Activated T-cell treated with anti-CD3 and anti-CD28 coated beads for 4 hours (primary cell): ENCODE results near the gene MRPL23.
A peak's percentile ranks its signal among the peaks of the same experiment; 100 is the strongest.

ENCODE experiments used
- DNase-seq: peaks from one replicate; pipeline ENCODE4 v3.0.0-alpha.2; 2020

The MRPL23 gene

DNA sequence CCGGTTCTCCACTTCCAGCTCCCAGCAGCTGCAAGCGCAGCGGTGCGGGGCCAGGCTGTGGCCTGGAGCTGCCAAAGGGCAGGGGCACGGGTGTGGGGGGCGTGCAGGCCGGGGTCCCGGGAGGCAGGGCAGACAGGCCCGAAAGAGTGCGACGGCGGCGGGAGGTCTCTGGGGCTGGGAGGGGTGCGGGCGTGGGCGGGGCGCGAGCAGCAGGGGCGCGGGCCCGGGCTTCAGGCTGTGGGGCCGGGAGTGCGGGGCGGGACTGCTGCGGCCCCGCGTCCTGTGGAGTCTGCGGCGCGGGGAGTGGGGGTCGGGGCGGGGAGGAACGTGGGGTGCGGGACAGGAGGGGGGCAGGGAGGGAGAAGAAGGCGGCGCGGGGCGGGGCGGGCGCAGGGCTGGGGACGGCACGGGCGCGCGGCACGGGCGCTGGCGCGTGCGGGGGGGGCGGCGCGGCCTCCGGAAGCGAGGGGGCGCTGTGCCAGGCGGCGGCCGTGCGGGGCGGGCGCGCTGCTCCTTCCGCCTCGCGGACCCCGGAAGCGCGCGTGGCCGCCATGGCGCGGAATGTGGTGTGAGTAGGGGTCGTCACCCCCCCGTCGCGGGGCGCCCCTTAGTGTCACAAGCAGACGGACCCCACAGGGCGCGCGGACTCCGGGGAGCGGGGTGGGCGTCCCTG is at the start of gene MRPL23:
Gene MRPL23, plus strand, starts transcription at position 521 of the 673 bp plus-strand sequence. Its CDS starts 31 bp downstream, at position 552.
- peak; percentile 23 for DNase-seq

DNA sequence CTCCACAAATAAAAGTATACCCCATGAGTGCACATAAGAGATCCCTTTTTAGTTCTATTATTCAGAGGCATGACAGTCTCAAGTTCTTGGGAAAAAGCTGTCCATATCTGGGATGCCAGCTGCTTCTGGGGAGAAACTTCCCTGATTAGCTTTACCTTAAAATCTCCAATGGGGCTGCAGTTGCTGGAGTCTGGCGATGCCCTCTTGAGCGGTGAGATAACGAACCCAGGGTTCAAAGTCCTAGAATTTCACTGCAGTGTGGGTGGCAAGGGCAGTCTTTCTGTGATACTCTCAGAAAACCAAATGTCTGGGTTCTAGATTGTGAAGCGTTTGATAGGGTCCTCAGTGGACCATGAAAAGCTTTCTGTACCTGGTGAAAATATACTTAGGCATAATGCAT is 48.0 kb upstream of the MRPL23 start:
- DNase-seq = no peak

DNA sequence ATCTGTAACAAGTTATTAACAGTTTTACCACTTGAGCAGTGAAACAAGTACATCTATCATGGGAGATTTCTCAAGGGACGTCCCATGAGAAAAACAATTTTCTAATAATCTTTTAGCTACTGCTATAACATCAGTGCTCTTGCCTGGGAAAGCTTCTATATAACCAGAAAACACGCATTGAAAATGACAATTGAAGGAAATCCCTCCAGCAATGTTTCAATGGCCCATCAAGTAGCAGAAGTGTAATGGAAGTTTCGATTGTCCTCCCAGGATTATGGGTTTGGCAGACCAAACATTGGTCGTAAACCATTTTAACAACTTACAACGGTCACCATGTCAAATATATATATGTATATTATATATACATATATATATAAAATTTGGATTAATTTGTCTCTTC is 47.4 kb upstream of the MRPL23 start:
- no peak for DNase-seq

DNA sequence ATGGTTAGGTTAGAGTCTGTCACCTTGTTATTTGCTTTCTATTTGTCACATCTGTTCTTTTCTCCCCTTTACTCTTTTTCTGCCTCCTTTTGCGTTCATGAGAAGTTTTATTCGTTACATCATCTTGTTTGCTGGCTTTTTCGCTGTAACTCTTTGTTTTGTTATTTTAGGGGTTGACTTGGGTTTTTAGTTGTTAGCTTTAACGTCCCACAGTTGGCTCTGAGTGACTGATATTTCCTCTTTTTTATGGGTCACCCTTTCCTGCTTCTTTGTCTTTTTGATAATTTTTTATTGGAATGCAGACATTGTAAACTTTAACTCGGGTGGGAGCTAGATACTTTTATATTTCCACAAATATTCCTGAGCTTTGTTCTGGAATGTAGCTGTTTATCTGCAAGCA is 41.0 kb upstream of the MRPL23 start:
- DNase-seq = no peak

DNA sequence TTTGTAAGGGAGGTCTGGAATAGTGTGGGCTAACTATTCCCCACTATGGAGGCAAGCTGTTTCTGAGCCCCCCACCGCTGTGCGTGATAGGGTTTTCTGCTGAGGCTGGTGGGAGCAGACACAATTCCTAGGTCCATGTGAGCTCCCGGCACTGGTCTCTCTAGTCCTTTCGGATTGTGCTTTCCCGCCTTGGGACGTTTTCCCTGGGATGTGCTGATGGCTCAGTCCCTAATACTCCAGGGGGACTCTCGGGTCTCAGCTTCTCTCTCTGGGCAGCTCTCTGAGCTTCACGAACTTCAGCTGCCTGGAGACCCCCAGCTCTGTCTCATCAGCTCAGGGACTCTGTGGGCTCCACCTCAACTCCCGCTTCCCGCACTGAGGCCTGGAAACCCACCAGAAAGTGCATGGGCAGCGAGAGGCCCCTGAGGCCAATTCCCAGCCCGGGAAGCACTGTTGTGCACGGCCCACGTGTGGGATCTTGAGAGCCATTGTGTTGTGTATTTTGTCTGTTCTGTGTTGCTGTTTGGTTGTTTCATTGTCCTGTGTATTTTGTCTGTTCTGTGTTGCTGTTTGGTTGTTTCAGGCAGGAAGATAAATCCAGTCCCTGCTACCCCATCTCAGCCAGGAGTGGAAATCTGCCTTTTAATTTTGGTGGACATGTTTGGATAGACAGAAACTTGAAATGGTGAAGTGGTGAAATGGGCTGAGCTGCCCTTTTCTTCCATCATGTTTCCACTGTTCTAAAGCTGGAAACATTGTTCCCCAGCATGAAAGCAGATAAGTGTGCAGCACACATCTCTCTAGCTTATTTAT is 40.3 kb upstream of the MRPL23 start:
- DNase-seq = no peak

DNA sequence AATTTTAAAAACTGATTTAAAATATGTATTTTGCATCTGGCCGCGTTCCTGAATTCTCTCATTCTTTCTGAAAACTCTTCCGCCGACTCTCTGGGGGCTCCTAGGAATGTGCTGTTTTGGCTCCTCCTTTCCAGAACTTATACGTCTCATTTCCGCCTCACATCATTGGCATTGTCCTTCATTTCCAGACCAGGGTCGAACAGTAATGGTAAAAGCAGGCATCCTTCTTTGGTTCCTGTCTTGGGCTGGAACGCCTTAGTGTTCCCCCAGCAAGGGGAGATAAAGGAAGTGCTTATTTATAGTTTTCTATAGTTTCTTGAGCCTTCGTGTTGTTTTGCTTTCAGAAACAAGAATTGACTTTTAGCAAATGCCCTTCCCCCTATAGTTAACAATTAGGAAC is 38.5 kb upstream of the MRPL23 start:
- DNase-seq = no peak

DNA sequence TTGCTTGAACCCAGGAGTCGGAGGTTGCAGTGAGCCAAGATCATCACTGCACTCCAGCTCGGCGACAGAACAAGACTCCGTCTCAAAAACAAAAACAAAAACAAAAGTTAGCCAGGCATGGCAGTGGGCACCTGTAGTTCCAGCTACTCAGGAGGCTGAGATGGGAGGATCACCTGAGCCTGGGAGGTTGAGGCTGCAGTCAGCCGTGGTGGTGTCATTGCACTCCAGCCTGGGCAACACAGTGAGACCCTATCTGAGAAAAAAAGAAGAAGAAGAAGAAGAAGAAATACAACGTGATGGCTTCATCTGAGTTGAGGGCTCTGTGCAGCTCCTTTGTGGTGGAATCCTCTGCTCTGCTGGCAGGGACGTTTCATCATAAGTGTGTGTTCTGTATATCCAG is 37.6 kb upstream of the MRPL23 start:
- DNase-seq = no peak

DNA sequence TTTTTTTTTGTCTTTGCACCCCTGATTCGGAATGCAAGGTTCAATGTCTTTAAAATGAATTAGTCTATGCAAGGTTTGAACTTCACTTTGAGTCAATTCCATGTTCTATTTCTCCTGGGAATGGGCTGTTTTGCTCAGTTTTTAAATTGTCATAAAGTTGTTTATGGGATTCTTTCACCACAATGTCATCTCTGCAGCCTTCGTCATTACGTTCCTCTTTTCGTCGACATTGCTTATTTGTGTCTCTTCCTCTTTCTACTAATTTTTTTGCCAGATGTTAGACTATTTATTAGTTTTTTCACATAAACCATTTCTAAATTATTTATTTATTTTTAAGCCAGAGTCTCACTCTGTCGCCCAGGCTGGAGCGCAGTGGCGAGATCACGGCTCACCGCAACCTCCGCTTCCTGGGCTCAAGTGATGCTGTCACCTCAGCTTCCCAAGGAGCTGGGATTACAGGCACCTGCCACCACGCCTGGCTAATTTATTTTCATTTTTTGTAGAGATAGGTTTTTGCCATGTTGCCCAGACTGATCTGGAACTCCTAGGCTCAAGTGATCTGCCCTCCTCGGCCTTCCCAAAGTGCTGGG is 34.7 kb upstream of the MRPL23 start:
- no peak for DNase-seq

DNA sequence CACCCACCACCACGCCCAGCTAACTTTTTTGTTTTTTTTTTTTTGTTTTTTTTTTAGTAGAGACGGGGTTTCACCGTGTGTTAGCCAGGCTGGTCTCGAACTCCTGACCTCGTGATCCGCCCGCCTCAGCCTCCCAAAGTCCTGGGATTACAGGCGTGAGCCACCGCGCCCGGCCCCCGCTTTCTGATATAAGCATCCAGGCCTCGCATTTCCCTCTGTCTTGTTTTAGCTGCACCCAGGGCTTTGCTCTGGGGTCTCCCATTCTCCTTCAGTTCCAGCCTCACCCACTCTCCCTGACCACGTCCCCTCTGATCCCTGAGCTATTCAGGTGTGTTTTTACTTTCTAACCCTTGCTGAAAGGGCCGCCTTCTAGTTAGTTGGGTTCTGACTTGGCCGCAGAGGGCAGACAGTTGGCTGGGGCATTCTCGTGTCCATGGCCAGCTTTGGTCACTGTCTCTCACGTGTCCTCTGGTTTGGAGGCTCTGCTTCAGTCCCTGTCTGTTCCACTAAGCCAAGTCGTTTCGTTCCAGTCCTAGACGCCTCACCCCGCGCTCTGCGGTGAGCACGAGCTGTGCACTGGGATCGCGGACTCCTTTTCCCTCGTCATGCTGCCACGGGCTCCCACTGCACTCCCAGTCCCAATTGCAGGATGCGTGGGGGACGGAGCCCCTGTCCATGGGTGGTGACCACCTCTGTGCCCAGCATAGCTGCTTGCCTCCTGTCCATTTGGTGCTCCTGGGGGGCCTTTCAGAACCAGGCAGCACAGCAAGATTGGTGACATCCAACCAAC is 33.7 kb upstream of the MRPL23 start:
- DNase-seq = no peak

DNA sequence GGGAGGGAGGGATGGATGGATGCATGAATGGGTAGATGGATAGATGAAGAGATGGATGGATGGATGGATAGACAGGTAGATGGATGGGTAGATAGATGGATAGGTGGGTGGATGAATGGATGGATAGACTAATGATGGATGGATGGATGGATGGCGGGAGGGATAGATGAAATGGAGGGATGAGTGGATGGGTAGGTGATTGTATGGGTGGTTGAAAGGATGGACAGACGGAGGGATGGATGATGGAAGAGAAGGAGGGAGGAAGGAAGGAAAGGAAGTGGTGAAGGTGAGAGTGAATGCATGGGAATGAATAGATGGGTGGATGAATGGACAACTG is 31.4 kb upstream of the MRPL23 start:
- DNase-seq = no peak

DNA sequence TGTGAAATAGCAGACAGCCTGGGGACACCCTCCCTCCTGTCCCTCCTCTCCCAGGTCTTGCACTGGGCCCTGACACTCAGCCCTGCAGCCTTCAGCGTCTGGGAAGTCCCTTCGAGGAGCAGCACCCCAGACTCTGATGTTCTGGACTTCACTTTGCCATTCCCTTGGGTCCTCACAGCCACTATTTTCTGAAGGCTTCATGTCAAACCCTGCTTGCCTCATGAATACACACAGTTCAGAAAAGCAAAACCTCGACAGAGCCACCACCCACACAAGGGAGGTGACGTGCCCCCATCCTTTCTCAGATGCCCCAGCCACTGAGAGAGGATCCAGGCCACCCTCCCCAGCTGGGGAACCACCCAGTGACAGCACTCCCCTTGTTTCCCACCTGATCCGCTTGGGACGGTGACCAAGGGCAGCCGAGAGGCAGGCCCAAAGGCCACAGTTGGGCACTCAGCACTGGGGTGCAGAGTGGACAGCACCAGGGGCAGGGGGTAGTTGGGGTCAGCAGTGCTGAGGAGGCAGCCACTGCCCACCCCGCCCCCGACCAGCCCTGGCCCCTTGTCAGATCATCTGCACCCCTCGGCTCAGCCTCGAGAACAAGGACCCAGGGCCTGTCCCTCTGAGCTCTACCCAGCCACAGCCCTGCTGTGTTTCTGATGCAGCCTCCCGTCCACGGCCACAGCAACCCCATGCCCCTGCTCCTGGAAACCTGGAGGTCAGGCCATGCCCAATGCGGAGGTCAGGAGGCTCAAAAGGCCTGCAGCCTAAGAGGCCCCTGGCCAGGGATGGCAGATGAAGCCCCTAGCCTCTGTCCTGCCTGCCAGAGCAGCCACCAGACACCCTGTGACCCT is 30.8 kb upstream of the MRPL23 start:
- DNase-seq = no peak

DNA sequence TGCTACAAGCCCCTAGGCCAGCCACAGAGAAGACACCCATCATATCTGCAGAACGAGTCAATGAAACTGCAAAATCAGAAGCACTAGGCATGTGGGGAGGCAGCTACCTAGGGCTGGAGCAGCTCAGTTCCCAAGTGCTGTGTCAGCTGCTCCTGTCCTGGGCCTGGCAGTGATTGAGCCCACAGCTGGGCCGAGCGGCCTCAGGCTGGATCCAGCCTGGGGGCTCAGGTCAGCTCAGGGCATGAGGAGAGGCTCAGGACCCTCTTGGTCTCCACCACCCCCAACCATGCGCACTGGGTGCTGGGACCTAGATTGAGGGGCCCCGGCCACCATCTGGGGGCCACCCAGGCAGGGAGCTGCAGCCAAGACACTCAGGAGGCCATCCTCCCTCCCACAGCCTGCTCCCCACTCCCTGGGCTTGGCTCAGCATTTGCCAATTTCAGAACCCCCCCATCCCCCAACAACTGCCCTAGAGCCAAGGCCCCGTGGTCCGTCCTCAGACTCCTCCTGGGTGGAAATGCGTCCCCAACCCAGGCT is 30.1 kb upstream of the MRPL23 start:
- no peak for DNase-seq

DNA sequence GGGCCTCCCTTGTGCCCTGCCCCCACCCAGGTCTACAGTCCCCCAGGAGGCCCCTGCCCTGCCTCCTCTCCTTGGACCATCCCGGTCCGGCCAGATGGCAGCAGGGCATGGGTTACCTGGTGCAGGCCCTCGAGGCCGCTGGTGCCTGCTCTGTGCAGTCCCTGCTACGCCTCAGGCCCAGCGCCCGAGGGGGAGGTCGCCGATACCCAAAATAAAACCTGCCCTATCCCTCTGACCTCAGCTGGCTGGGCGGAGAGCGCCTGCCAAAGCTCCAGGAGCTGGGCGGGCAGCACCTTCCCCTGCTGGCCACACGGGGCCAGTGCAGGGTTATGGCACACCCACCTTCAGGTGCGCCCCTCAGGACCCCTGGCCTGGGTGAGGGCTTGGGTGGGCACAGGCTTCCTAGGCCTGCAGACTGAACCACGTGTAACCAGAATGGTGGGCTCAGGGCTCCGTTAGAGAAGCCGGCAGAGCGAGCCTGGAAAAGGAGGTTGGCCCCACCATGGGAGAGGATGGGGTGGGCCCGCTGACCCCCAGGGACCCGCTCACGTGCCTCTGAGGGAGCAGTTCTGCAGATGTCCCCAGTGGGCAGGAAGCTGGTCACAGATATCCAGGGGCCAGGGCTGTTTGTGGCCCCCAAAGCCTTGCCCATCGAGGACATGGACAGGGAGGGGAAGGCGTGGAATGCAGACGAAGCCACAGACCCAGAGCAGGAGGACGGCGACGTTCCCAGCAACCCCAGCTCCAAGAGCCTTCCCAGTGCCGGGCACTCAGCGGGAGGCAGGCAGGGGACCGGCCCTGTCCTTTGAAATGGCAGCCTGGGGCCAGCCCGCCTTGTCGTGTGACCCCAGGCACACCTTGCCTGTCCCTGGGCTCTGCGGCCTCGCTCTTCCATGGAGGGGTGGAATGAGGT is 29.4 kb upstream of the MRPL23 start:
- no peak for DNase-seq

DNA sequence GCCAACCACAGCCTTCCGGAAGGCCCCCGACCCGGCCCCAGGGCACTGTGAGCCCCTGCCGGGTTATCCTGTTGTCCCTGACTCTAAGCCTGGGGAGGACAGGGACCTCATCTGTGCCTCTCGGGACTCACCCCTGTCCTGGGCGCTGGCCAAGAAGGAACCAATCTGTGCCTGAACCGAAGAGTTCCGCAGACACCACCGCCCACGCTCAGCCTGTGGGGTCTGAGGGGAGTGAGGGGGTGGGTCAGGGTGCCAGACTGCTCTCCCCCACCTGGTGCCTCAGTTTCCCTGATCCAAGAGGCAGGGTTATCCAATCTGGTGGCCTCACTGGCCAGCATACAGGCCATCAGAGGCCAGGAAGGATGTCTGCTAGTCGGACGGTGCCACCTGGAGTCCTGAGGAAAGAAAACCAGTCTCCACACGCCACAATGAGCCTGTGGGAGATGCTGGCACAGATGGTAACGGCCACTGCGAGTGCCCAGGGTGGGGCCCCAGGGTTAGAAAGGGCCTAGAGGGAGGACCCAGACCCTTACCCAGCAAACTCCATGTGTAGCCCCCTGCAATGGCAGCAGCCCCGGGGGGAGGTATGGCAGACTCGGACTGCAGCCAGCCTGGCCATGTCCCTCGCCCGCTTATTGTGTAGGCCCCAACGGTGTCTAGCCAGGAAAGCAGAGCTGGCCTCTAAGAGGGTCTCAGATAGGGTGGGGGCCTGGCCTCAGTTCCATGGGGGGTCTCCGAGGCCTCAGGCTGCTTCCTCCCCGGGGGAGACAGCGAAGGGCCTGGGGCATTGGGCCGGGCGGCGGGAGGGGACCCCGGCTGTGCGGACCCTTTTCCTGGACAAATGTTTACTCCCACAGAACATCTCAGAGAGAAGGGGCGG is 28.5 kb upstream of the MRPL23 start:
- no peak for DNase-seq

DNA sequence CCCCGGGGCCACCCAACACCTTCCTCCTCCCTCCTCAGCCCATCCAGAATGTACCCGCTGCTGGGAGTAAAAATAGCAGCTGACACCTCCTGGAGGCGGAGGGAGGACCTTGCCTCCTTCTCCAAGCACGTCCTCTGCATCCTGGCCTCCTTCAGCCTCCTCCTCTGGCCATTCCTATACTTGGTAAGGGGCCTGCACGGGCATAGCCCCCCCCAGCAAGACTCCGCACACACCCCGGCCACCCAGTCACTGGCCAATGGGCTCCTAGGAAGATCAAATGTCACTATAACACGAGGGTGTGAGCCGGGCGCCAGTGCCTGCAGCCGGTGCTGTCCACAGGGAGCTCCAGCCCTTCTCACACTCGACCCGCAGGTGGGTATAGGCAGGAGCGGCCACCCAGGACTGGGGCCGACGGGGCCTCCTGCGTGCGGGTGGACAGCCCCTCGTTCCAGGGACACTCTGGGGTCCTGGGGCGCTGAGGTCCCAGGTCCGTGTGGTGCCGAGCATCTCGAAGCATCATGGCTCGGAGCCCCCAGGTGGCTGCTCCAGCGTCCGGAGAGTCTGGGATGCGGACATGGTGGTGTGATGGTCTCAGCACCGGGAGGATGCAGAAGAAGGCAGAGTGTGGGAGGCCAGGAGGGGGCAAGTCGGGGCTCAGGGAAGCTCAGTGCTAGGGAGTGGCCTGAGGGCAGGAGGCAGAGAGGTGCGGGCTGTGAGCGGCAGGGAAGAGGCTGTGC is 27.6 kb upstream of the MRPL23 start, which contains the start of gene TNNT3:
Gene TNNT3, plus strand, starts transcription at position 313 of the 737 bp plus-strand sequence. CDS start 3,172 bp downstream, outside the sequence.
- no peak for DNase-seq

DNA sequence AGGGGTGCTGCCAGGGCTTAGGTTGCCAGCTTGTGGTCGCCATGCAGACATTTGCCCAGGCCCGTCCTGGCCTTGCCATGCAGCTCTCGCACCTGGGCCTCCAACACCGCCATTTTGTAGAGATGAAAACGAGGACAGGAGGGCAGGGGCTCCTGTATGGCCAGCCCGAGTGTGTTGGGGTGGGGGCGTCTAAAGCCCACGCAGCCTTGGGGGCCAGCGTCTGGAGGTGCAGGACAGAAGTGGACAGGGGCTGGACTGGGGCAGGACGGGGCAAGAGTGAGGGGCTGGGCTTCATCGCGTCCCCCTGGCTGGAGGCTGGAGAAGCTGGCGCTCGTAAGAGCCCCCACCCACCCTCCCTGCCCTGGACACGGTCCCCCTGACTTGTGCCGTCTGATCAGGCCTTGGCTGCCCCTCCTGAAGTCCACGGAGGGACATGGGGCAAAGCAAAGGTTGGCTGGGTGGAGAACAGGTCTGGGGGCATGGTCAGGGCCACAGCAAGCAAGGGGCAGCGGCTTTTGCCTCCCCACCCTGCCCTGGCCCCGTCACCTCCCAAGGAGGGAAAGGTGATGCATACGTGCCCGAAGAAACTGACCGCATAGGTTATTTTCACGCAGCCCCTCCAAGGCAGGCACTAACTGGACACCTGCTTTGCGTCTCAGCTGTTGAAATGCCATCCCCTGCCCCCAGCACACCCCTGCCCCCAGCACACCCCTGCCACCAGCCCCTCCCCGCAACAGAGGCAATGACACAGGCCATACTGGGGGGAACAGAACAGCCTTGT is 26.8 kb upstream of the MRPL23 start:
- DNase-seq = no peak

DNA sequence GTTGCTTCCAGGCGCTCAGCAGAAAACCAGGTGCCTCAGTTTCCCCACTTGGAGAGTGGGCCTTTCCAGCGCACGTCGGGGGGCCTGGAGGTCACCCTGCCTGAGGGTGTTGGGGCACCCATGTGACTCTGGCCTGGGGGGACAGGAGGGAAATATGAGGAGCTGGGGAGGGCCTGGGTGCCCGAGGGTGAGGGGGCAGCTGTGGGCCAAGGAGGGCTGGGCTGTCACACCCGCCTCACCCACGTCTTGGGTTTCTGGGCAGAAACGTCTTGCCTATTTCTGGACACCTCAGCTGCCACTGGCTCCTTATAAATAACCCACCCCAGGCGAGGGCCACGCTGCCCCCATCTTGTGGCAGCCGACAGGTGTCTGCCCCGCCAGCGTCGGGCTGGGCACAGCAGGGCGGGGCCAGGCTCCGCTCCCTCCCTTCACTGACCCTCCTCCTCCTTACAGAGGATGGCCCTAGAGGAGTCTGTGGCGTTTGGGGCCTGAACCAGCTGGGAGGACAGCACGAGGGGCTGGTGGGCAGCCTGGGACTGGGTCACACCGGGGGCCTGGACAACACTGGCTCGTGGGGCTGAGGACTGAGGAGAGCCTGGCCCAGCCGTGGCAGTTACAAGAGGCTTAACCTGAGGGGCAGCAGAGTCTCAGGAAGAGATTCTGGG is 26.1 kb upstream of the MRPL23 start:
- DNase-seq = no peak
